ENCODE data around the gene MRPL14.

Gene MRPL14

DNA sequence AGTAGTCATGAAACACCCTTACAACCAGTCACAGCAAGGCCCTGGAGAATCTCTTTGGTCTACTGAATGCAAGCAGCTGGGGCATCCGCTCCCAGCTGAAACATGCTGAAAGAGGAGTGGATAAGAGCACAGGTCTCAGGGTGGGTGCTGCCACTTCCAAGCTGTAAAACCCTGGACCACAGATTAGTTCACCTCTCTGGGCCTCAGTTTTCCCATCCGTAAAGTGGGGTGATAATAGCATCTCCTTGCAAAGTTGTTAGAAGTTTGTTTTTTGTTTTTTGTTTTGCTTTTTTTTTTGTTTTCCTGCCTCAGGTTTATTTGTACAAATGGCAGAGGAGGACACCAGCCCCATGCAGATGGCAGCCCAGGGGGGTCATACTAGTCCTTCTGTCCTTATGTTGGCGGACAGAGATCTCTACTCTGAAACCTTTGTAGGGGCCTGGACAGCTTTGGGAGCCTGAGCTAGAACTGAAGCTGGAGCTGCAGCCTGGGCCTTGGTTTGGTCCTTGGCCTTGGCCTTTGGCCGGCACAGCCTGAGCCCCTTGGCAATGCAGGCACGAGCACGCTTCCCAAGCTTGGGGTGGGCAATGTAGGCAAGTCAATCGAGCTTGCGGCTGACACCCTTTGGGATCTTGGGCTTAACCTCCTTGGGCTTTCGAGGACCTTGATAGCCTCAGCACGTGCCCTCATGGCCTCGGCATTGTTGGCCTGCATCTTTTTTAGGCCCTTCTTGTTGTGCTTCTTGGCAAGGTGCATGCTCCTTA is 38.2 kb downstream of the MRPL14 start:
- Histone ChIP-seq H4K20me1 (ENCODE audit: insufficient read depth, low read length) (no peaks in the 10 kb centered on the region), H3K9me2 (replicated peaks; ENCODE audit: insufficient read depth, low read length) (no peaks in the 10 kb centered on the region), H3K79me2 (ENCODE audit: low read length) (no peaks in the 10 kb centered on the region), H3F3A (ENCODE audit: insufficient read depth, low read length) (no peaks in the 10 kb centered on the region), H3K4me1 (ENCODE audit: low read length) (no peaks in the 10 kb centered on the region), H3K36me3 (replicated peaks; ENCODE audit: insufficient read depth, low read length) (no peaks in the 10 kb centered on the region), H3K27me3 (replicated peaks; ENCODE audit: insufficient read depth, low read length) (no peaks in the 10 kb centered on the region), H3K27ac (ENCODE audit: low read length) (no peak overlapping the region), H3K9ac (ENCODE audit: low read length) (no peak overlapping the region), H3K9me3 (replicated peaks; ENCODE audit: insufficient read depth, low read length) (no peaks in the 10 kb centered on the region), H3K4me3 (ENCODE audit: low read length) (no peak overlapping the region), H3K4me2 (ENCODE audit: low read depth, low read length) (no peak overlapping the region), H2AFZ (ENCODE audit: low read length) (no peak overlapping the region)
- no peak for DNase-seq
- no peak for TF ChIP-seq EZH2phosphoT487 (IDR thresholded peaks at IDR 0.05; ENCODE audit: low read length)
- TF ChIP-seq, protein P1, sequence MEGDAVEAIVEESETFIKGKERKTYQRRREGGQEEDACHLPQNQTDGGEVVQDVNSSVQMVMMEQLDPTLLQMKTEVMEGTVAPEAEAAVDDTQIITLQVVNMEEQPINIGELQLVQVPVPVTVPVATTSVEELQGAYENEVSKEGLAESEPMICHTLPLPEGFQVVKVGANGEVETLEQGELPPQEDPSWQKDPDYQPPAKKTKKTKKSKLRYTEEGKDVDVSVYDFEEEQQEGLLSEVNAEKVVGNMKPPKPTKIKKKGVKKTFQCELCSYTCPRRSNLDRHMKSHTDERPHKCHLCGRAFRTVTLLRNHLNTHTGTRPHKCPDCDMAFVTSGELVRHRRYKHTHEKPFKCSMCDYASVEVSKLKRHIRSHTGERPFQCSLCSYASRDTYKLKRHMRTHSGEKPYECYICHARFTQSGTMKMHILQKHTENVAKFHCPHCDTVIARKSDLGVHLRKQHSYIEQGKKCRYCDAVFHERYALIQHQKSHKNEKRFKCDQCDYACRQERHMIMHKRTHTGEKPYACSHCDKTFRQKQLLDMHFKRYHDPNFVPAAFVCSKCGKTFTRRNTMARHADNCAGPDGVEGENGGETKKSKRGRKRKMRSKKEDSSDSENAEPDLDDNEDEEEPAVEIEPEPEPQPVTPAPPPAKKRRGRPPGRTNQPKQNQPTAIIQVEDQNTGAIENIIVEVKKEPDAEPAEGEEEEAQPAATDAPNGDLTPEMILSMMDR (IDR thresholded peaks at IDR 0.05; ENCODE audit: low read length) = no peak
- no peak for TF ChIP-seq EZH2 (optimal IDR thresholded peaks at IDR 0.05; ENCODE audit: low read depth, low read length)

GRCh38 chr6:44087623-44088022 is 39.6 kb downstream of the MRPL14 start:
- no peaks in the 10 kb centered on the region for H3F3A ChIP-seq (ENCODE audit: insufficient read depth, low read length)
- no peaks in the 10 kb centered on the region for H4K20me1 ChIP-seq (ENCODE audit: insufficient read depth, low read length)
- no peak overlapping the region for H3K4me3 ChIP-seq (ENCODE audit: low read length)
- no peaks in the 10 kb centered on the region for H3K9me3 ChIP-seq (replicated peaks; ENCODE audit: insufficient read depth, low read length)
- H3K27ac ChIP-seq (ENCODE audit: low read length) = no peak overlapping the region
- H2AFZ ChIP-seq (ENCODE audit: low read length) = no peak overlapping the region
- H3K27me3 ChIP-seq (replicated peaks; ENCODE audit: insufficient read depth, low read length) = no peaks in the 10 kb centered on the region
- H3K4me1 ChIP-seq (ENCODE audit: low read length) = no peaks in the 10 kb centered on the region
- DNase-seq = no peak
- H3K79me2 ChIP-seq (ENCODE audit: low read length) = no peaks in the 10 kb centered on the region
- no peak overlapping the region for H3K9ac ChIP-seq (ENCODE audit: low read length)
- TF ChIP-seq EZH2 (optimal IDR thresholded peaks at IDR 0.05; ENCODE audit: low read depth, low read length) = no peak
- TF ChIP-seq, protein P1 (IDR thresholded peaks at IDR 0.05; ENCODE audit: low read length) = no peak
- no peak for TF ChIP-seq EZH2phosphoT487 (IDR thresholded peaks at IDR 0.05; ENCODE audit: low read length)
- H3K9me2 ChIP-seq (replicated peaks; ENCODE audit: insufficient read depth, low read length) = no peaks in the 10 kb centered on the region
- no peaks in the 10 kb centered on the region for H3K36me3 ChIP-seq (replicated peaks; ENCODE audit: insufficient read depth, low read length)
- H3K4me2 ChIP-seq (ENCODE audit: low read depth, low read length) = no peak overlapping the region

- H3K36me3 ChIP-seq (replicated peaks; ENCODE audit: insufficient read depth, low read length) = no peaks in the 10 kb centered on the region
- no peak for DNase-seq
These were observed 40.2 kb downstream of the MRPL14 start for GRCh38 chr6:44086931-44087574.

More at GRCh38 chr6:44086931-44087574, 40.2 kb downstream of the MRPL14 start:
- H3K4me1 ChIP-seq (ENCODE audit: low read length) = no peaks in the 10 kb centered on the region
- no peaks in the 10 kb centered on the region for H3K9me3 ChIP-seq (replicated peaks; ENCODE audit: insufficient read depth, low read length)
- H3K9ac ChIP-seq (ENCODE audit: low read length) = no peak overlapping the region
- H3K27ac ChIP-seq (ENCODE audit: low read length) = no peak overlapping the region
- H3K4me3 ChIP-seq (ENCODE audit: low read length) = no peak overlapping the region
- TF ChIP-seq EZH2 (optimal IDR thresholded peaks at IDR 0.05; ENCODE audit: low read depth, low read length) (no peak), EZH2phosphoT487 (IDR thresholded peaks at IDR 0.05; ENCODE audit: low read length) (no peak)
- TF ChIP-seq, protein P1 (IDR thresholded peaks at IDR 0.05; ENCODE audit: low read length) = no peak
- H3K79me2 ChIP-seq (ENCODE audit: low read length) = no peaks in the 10 kb centered on the region
- no peaks in the 10 kb centered on the region for H4K20me1 ChIP-seq (ENCODE audit: insufficient read depth, low read length)
- no peaks in the 10 kb centered on the region for H3K9me2 ChIP-seq (replicated peaks; ENCODE audit: insufficient read depth, low read length)
- no peaks in the 10 kb centered on the region for H3F3A ChIP-seq (ENCODE audit: insufficient read depth, low read length)
- no peak overlapping the region for H2AFZ ChIP-seq (ENCODE audit: low read length)
- H3K27me3 ChIP-seq (replicated peaks; ENCODE audit: insufficient read depth, low read length) = no peaks in the 10 kb centered on the region
- no peak overlapping the region for H3K4me2 ChIP-seq (ENCODE audit: low read depth, low read length)

All from MM.1S (cell line).